PC-9 (cell line): ENCODE results near the gene SCAMP3. TPM values are rescaled to one million over a fixed set of nuclear protein-coding genes. Genes with fewer than 3 reads are reported as not detected.
A peak's percentile ranks its signal among the peaks of the same experiment; 100 is the strongest.

ENCODE experiments used
- BruUV-seq: library from RNA; stranded (reverse); fragments of 400-500 nt; replicated peaks from 2 replicates; lab custom pipeline; 2021; lab: Mats Ljungman, UMichigan
- CTCF ChIA-PET: fragments of 300-600 bp; sonication (Branson Sonifier 250); formaldehyde crosslinking; loops from one replicate; lab custom pipeline; 2022; ENCODE audit warnings: antibody characterized with exemption; lab: Charles Lee
- POLR2A ChIA-PET: fragments of 300-600 bp; sonication (Branson Sonifier 250); formaldehyde crosslinking; loops from one replicate; lab custom pipeline; 2022; ENCODE audit warnings: antibody characterized with exemption; ENCODE audit not compliant: unreplicated experiment; lab: Charles Lee
- DNase-seq, 2 experiments: peaks; one replicate each; pipeline versions ENCODE4 v3.0.0 to v3.0.0-alpha.2; 2015 to 2022; ENCODE audit warnings: mixed read lengths in 1 of 2
- H2AFZ ChIP-seq: fragments of 200-600 bp; sonication (generic); 2 replicates; pipeline ENCODE4 v1.8.1; 2017; ENCODE audit warnings: antibody characterized with exemption
- H3F3A ChIP-seq: fragments of 200-600 bp; sonication (generic); 2 replicates; pipeline ENCODE4 v1.8.1; 2017; ENCODE audit warnings: antibody characterized with exemption, mild to moderate bottlenecking, low read depth; ENCODE audit not compliant: insufficient read depth
- H3K27ac ChIP-seq: fragments of 200-600 bp; sonication (generic); 2 replicates; pipeline ENCODE4 v1.6.1; 2016; ENCODE audit warnings: mixed run types
- H3K27me3 ChIP-seq: fragments of 200-600 bp; sonication (generic); 2 replicates; pipeline ENCODE4 v1.6.1; 2016; ENCODE audit warnings: low read depth, mixed run types; ENCODE audit not compliant: insufficient read depth
- H3K36me3 ChIP-seq: fragments of 200-600 bp; sonication (generic); 2 replicates; pipeline ENCODE4 v1.6.1; 2016; ENCODE audit warnings: low read depth, mixed run types
- H3K4me1 ChIP-seq: fragments of 200-600 bp; sonication (generic); replicated peaks from 2 replicates; pipeline ENCODE4 v1.6.1; 2016; ENCODE audit warnings: mixed run types; ENCODE audit not compliant: insufficient read depth
- H3K4me2 ChIP-seq: fragments of 200-600 bp; sonication (generic); 2 replicates; pipeline ENCODE4 v1.6.1; 2017; ENCODE audit warnings: mixed run types
- H3K4me3 ChIP-seq: fragments of 200-600 bp; sonication (generic); 2 replicates; pipeline ENCODE4 v1.6.1; 2016; ENCODE audit warnings: mixed run types
- H3K79me2 ChIP-seq: fragments of 200-600 bp; sonication (generic); 2 replicates; pipeline ENCODE4 v1.6.1; 2017; ENCODE audit warnings: low read depth, mixed run types
- H3K9me2 ChIP-seq: fragments of 200-600 bp; sonication (generic); 2 replicates; pipeline ENCODE4 v1.8.1; 2017; ENCODE audit warnings: mild to moderate bottlenecking; ENCODE audit not compliant: insufficient read depth
- H3K9me3 ChIP-seq: fragments of 200-600 bp; sonication (generic); 2 replicates; pipeline ENCODE4 v1.8.1; 2016; ENCODE audit warnings: low read depth; ENCODE audit not compliant: insufficient read depth
- H4K20me1 ChIP-seq: fragments of 200-600 bp; sonication (generic); 2 replicates; pipeline ENCODE4 v1.8.1; 2017; ENCODE audit not compliant: insufficient read depth
- EZH2 ChIP-seq: fragments of 200-600 bp; sonication (generic); IDR thresholded peaks from 2 replicates; pipeline ENCODE4 v1.8.0; 2017; ENCODE audit warnings: antibody characterized with exemption, low read depth
- intact Hi-C: fragments of 100-400 bp; cut with micrococcal nuclease; formaldehyde crosslinking; loops from one replicate; pipeline ENCODE4 v1.10.0; 2022; ENCODE audit not compliant: unreplicated experiment
- total RNA-seq: library from RNA; stranded (reverse); gene quantifications from 2 replicates; pipeline ENCODE4 v1.2.3, GENCODE V29; 2021
- TF ChIP-seq, protein P1 (sequence below): fragments of 200-600 bp; sonication (generic); conservative IDR thresholded peaks from 2 replicates; pipeline ENCODE4 v1.6.1; 2017; ENCODE audit warnings: mixed run types, antibody characterized with exemption, mild to moderate bottlenecking, moderate library complexity

The SCAMP3 gene
- total RNA-seq, 1 experiment from 2014 or later = 64.1 TPM

DNA sequence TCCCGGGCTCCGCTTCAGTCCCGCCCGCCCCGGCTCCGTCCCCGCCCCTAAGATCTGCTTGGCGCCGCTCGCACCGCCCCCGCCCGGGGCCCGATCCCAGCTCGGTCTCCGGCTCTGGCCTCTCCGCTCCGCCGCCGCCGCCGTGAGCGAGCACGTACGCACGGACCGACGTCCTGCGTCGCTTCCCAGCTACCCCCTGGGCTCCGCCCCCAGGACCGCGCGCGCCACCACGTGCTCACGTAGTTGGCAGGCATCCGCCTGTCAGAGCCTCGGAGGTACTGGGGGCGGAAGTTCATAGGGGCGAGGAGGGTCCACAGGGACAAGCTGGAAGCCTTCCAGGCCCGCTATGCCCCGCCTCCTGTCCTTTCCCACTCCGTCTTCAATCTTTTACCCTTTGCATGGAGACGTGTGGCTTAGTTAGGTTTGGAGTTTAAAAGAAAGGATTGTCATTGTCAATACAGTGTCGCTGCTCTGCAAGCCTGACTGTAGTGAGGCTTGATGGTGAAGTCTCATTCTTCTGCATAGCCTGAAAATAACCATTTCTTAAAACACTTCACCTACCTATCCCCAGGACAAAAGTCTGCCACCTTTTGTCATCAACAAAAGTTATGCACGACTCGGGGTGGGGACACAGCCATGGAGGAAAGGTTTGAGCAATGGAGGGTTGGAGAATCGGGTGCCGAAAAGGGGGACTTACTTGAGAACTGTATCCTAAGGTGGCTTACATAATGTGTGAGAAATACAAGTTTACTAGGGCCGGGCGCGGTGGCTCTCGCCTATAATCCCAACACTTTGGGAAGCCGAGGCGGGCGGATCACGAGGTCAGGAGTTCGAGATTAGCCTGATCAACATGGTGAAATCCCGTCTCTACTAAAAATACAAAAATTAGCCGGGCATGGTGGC lies 11.4 kb upstream of the SCAMP3 start, which contains the start of gene CLK2:
TSS of gene CLK2 (minus strand) at position 162 of the 903 bp plus-strand sequence. CDS start 2,527 bp downstream, outside the sequence.
- H3K36me3 ChIP-seq = peaks cover 15% of the 10 kb centered on the region
- peak within 1 kb of the TSS; percentile 62 for H3K27ac ChIP-seq
- H3F3A ChIP-seq = peaks cover 53% of the 10 kb centered on the region
- H3K4me2 ChIP-seq = peak within 1 kb of the TSS; percentile 90
- CTCF ChIA-PET = interaction anchor here (0.6 to 1.0 kb wide), 3 partner anchors 22 to 183 kb away, joined by 3 to 5 read pairs (median 5); no protein-coding TSS in a partner anchor
- H3K27me3 ChIP-seq = no peaks in the 10 kb centered on the region
- H4K20me1 ChIP-seq = peaks cover 13% of the 10 kb centered on the region
- intact Hi-C loops = loop anchor here (2.0 kb wide), 1 partner anchor 35 kb away; the partner anchor contains the start of gene FDPS
- DNase-seq = peak; percentile 82 to 93
- POLR2A ChIA-PET = interaction anchor here (0.5 to 0.8 kb wide), 4 partner anchors 35 to 1663 kb away, joined by 3 to 7 read pairs (median 4); partner anchors contain the start of gene FDPS
- TF ChIP-seq, protein P1, sequence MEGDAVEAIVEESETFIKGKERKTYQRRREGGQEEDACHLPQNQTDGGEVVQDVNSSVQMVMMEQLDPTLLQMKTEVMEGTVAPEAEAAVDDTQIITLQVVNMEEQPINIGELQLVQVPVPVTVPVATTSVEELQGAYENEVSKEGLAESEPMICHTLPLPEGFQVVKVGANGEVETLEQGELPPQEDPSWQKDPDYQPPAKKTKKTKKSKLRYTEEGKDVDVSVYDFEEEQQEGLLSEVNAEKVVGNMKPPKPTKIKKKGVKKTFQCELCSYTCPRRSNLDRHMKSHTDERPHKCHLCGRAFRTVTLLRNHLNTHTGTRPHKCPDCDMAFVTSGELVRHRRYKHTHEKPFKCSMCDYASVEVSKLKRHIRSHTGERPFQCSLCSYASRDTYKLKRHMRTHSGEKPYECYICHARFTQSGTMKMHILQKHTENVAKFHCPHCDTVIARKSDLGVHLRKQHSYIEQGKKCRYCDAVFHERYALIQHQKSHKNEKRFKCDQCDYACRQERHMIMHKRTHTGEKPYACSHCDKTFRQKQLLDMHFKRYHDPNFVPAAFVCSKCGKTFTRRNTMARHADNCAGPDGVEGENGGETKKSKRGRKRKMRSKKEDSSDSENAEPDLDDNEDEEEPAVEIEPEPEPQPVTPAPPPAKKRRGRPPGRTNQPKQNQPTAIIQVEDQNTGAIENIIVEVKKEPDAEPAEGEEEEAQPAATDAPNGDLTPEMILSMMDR = no peak
- no peak for TF ChIP-seq EZH2
- no peaks in the 10 kb centered on the region for H3K9me3 ChIP-seq
- peak within 1 kb of the TSS; percentile 76 for H3K4me3 ChIP-seq
- peaks cover 16% of the 10 kb centered on the region for H3K4me1 ChIP-seq
- H3K79me2 ChIP-seq = peaks cover 28% of the 10 kb centered on the region
- peak within 1 kb of the TSS; percentile 97 for H2AFZ ChIP-seq
- no peaks in the 10 kb centered on the region for H3K9me2 ChIP-seq
- no TSS peak for BruUV-seq

DNA sequence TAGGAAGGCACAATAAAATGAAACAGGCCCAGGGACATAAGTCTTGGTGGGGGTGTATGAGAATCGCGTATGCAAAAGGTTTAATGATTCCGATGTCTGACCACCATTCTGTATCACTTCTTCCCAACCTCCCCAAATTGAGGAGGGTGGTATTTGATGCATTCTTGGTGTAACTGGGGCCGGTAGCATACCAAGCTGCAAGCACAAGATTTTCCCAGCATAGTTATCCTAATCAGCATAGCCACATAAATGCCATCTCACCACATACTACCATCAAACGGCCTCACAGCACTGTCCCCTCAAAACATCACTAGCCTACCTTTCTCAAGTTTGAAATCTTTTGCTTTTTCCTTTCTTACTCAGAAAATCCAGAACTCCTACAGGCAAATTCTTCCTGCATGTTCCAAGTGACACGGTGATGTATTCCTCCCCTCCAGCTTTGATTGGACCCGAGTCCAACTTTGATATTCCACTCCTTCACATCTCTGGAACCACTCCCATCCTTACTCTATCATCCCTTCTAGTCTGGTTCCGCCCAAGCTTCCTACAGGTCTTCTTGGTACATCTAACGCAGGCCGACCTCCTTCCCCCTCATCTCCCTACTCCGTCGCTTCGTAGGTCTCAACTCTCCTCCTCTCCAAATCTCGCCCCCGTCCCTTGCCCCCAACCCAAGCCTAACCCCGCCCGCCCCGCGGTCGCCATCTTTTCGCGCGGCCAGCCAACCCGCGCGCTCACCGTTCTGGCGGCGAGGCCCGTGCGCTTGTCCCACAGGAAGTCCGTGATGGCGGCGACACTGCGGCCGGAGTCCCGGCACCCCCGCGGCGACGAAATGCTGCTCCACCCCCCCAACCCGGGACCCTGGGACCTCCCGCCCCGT lies 10.5 kb upstream of the SCAMP3 start:
- POLR2A ChIA-PET = interaction anchor here (0.5 to 0.8 kb wide), 4 partner anchors 11 to 343 kb away, joined by 3 read pairs; partner anchors contain the start of gene SCAMP3
- intact Hi-C loops = loop anchor here (2.0 kb wide), 1 partner anchor 36 kb away; the partner anchor contains the start of gene FDPS
- H3K4me1 ChIP-seq = peaks cover 14% of the 10 kb centered on the region
- H3K9me2 ChIP-seq = no peaks in the 10 kb centered on the region
- H3K79me2 ChIP-seq = peaks cover 28% of the 10 kb centered on the region
- TF ChIP-seq, protein P1 = no peak
- DNase-seq = no peak
- H3K27me3 ChIP-seq = no peaks in the 10 kb centered on the region
- H2AFZ ChIP-seq = peak overlapping the region; percentile 97
- peaks cover 13% of the 10 kb centered on the region for H4K20me1 ChIP-seq
- H3K4me3 ChIP-seq = peak overlapping the region; percentile 76
- H3K36me3 ChIP-seq = peaks cover 24% of the 10 kb centered on the region
- peak overlapping the region; percentile 90 for H3K4me2 ChIP-seq
- peak overlapping the region; percentile 62 for H3K27ac ChIP-seq
- peaks cover 53% of the 10 kb centered on the region for H3F3A ChIP-seq
- CTCF ChIA-PET = interaction anchor here (0.6 to 1.0 kb wide), 2 partner anchors 22 to 183 kb away, joined by 5 read pairs; no protein-coding TSS in a partner anchor
- H3K9me3 ChIP-seq = no peaks in the 10 kb centered on the region
- BruUV-seq = TSS peak; percentile 72

DNA sequence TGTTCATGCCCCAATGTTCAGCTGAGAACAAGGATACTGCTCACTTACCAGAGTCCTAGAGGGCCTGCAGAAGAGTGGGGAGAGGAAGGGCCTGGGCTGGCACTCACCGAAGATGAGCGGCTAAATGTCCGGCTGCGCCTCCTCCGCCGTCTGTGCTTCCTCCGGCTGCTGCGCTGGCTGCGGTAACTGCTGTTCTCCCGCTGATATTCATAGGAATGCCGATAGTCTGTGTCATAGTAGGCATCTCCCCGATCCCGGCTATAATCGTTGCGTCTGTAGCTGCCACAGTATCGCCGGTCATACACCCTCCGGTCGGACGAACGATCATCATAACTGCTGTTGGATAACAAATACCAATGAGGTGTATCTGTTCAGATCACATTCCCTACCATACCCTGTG lies 7.2 kb upstream of the SCAMP3 start:
- Histone ChIP-seq H3K4me2 (no peak overlapping the region), H3K36me3 (peaks cover 33% of the 10 kb centered on the region), H3K4me1 (peaks cover 14% of the 10 kb centered on the region), H3K9me2 (no peaks in the 10 kb centered on the region), H3K79me2 (peaks cover 28% of the 10 kb centered on the region), H3K4me3 (no peak overlapping the region), H3K9me3 (no peaks in the 10 kb centered on the region), H3K27me3 (no peaks in the 10 kb centered on the region), H4K20me1 (peaks cover 13% of the 10 kb centered on the region), H3F3A (peaks cover 69% of the 10 kb centered on the region), H3K27ac (no peak overlapping the region), H2AFZ (no peak overlapping the region)
- DNase-seq = no peak
- POLR2A ChIA-PET = no interaction called here
- CTCF ChIA-PET = no interaction called here
- intact Hi-C loops = no loop called here
- no peak for TF ChIP-seq EZH2
- TF ChIP-seq, protein P1 = no peak
- BruUV-seq = no TSS peak
